GM19043 (cell line): ENCODE data around the gene ZNF648.
"Not testable (repeated sequence)": the region's sequence is repeated elsewhere in the genome, so short reads cannot be mapped to it uniquely, and the experiment has no call there.

ENCODE experiments used
- ATAC-seq: cut with Tn5 transposase; IDR thresholded peaks from one replicate; pipeline ENCODE4 v1.9.1; 2021; ENCODE audit warnings: low read depth; ENCODE audit not compliant: unreplicated experiment

Gene ZNF648, protein sequence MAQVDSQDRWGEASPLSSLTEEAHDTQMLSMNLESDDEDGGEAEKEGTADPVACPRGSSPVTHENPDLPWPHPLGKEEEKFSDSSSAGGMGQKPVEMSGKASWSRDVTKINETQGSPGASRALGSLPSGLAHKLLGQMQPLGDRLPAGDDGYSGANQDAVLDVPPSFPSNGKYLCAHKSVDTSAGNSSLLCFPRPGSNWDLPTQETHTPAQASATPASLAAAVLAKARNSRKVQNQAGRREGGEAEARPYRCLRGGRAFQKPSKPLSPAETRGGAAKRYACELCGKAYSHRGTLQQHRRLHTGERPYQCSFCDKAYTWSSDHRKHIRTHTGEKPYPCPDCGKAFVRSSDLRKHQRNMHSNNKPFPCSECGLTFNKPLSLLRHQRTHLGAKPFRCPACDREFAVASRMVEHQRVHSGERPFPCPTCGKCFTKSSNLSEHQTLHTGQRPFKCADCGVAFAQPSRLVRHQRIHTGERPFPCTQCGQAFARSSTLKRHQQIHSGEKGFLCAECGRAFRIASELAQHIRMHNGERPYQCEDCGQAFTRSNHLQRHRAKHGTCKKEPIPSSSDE

DNA sequence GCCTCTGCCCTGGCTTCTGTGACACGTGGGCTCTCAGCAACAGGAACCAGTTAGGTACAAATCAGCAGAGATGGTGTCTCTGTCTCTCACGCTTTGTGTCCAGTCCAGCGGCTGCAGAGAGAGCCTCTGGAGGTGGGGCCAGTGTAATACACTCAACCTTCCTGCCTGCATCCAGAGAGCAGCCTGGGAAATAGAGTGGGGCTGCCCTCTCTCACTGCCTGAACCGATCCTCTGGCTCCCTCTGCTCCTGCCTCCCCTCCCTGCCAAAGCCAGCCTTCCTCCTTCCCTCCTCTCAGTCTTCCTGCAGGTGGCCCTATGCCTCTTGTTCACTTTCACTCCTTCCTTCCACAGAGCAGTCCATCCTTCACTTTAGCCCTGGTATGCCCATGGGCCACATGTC, at the start of gene ZNF648:
ZNF648 (minus strand) TSS at position 119 of the 400 bp plus-strand sequence. CDS start 3,702 bp downstream, outside the sequence.
- no peak for ATAC-seq

DNA sequence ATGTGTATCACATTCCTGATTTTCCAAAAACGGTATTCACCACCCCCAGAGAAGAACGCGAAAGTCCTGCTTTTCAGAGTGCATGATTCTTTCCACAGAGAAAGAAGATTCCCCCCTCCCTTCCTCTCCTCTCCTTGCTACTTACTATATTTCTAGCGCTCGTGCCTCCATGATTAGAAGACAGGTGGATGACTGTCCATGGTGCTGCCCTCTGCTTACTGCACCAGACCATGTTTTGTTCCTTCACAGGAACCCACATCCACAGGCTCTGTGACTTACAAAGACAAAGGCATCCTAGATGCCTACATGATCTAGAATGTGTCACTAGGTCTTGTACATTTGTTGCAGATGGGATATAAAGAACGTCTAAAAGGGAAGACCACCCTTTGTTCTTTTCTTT, 49.1 kb upstream of the ZNF648 start:
- no peak for ATAC-seq

DNA sequence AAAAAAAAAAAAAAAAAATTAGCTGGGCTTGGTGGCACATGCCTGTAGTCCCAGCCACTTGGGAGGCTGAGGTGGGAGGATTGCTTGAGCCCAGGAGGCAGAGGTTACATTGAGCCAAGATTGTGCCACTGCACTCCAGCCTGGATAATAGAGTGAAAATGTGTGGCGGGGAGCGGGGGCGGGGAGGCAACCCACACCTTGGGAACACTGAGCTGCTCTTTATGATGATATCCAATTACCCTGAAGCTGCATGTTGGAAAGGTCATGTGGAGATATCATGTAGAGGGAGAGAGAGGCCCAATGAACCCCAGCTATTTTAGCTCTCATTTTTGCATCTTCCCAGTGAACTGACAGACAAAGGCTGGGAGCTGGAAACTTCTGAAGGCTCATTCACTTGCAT, 48.3 kb upstream of the ZNF648 start:
- ATAC-seq = no peak

DNA sequence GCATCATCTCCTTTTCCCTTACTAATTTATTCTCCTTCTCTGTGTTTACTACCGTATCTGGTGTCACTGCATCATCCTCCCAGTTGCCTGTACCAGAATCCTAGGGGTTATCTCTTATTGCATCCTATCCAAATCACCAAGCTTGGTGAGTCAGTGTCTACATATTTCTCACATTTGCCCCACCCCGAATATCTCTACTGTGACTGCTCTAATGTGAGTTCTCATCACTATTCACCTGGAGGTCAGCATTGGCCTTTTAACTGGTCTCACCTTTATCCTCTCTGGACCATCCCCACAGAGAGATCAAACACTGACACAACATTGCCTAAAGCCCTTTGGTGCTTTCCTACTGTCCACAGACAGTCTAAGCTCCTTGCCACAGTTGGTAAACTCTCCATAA, 45.7 kb upstream of the ZNF648 start:
- no peak for ATAC-seq

DNA sequence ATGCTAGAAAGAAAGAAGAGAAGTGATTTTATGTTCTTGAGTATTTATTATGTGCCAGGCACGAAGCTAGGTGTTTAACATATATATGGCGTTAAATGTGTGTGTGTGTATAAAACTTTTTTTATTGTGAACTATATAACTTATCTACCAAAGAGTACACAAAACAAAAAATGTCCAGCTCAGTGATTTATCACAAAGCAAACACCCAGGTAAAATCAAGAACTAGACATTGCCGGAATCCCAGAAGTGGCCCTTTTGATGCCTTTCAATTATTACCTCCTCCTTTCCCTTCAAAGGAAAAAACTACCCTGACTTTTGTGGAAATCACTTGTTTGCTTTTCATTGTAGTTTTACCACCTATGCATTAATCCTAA, 40.5 kb upstream of the ZNF648 start:
- ATAC-seq = no peak

DNA sequence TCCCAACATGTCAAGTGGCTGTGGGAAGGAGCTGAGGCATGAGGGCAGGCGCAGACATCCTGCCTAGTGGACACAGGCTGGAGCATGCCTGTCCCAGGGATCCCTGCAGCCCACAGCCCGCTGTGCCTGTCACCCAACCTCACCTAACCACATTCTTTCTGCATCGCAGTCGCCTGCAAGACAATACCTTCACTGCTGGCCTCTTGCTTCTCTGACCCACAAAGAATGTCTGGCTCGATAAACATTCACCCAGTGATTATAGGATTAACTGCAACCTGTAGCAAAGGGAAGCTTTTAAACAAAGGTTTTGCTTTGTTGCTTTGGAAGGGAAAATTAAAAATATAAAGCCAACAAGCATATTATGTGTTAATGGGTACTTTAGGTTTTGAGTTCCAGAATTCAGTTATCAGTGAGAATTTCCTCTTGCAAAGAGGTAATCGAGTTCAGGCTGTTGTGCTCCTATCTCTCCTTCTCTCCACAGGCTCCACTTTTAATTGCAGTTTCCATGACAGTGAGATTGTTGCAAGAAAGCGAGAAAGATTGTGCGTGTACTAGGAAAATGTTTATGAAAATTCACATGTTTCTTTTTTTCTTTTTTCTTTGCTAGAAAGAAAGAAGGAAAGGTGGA, 40.0 kb upstream of the ZNF648 start:
- no peak for ATAC-seq

DNA sequence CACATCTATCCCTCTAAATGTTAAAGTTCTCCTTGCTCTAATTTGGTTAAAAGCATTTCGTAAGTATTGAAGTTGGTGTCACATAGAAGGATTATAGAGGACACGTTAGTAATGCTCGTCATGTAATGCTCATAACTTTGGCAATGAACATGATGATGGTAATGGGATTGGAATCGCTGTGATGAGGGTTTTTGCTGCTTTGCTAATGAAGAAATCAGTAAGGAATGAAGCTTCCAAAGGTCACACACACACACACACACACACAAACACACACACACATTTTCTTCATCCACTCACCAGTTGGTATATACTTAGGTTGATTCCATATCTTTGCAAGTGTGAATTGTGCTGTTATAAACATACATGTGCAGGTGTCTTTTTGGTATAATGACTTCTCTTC, 36.8 kb upstream of the ZNF648 start:
- no peak for ATAC-seq

DNA sequence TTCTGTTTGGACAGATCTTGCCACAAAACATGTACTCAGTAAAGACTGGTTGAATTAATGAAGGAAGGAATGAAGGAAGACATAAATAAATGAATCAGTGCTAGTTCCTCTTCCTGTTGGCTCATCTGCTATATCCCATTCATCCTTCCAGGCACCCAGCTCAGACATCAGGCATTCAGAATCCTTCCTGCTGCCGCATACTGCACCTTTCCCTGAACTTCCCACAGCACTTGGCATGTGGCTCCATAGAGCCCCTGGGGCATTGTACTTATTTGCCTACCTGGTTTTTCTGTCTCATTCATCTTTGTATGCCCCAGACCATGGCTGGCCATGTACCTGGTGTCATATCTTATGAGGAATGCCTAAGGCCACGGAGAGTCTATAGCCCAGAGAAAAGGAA, 34.4 kb upstream of the ZNF648 start:
- no peak for ATAC-seq

DNA sequence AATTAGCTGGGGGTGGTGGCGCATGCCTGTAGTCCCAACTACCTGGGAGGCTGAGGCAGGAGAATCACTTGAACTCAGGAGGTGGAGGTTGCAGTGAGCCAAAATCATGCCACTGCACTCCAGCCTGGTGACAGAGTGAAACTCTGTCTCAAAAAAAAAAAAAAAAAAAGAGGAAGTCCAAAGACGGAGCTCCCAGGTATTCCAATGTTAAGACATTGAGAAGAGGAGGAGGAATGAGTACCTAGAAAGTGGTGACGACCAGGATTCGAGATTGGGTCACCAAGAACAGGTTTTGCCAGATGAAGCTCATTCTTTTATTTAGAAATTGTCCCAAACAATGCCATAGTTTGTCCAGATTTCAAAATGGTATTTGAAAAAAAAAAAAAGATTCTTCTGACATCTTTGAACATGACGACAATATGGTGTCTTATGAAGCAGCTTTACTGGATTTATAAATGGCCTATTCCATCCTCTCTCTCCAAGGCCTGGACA, 33.0 kb upstream of the ZNF648 start:
- ATAC-seq = not testable (repeated sequence)

DNA sequence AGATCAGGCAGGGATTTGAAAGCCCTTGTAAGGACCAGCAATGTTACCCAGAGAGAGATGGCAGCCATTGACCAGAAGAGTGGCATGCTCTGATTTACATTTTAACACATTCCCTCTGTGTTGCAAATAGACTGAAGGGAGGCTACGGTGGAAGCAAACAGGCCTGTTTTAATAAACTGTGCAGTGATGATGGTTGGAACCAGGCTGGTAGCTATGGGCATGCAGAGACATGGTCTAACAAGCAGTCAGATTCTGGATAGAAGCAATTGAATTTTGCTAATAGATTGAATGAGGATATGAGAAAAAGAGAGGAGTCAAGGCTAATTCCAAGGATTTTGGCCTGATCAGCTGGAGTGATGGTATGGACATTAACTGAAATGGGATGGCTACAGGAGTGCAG, 32.3 kb upstream of the ZNF648 start:
- no peak for ATAC-seq

DNA sequence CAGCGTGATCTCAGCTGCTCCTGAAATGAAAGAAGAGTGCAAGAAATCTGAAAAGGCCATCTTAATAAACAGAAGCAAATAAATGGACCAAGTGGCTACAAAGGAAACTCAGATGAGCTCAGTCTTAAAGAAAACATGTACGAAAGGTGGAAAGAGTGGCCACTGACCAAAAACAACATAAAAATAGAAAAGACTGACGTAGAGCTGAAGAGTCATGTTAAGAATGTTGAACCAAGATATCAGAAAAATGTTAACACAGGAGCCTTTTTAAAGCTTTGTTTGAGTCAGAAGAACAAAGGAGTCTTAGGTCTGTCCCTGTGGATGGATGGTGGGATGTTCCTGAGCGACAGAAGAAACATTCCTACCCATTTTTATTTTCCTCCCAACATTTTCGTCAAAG, 30.8 kb upstream of the ZNF648 start:
- ATAC-seq = no peak

DNA sequence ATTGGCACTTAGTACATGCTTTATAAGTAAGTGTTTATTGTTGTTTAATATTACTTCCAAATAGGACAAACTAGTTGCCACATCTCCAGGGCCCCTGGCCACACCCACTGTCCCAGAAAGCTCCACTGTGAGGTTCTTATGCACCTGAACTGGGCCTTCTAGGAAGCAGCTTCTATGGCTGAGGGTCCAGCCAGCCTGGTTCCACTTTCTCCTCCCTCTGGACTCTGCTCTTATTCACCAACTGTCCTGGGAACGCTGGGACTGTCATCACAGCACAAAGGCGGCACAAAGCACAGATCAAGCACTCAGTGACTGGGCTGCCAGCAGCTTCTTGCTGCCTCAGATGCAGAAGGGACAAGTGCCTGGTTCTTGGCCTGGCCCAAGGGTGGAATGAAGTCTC, 29.6 kb upstream of the ZNF648 start:
- ATAC-seq = no peak

DNA sequence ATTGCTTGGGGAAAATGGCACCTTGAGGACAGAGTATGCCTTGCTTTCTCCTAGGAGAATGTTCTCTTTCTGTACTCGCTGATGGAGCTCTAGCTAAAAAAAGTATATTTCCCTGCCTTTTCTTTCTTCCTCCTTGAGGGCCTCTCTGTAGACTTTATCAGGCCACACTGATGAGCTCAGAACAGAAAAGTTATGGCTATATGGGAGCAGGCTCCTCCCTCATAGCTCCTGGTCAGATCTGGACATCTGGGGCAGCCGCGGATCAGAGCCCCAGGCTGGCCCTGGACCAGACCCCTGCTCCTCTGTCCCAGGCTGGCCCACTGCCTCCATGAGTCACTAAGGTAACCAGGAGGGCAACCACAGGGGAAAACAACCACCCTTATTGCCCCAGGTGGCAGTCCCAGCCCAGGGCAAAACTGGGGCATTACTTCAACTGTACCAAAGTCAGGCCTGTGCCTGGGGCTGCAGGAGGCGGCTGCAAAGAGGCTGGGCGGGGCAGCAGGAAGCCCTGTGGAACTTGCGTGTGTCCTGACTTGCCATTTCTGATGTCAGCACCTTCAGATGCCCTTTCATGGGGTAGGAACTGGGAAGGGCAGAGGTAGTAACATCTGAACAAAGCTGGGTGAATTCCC, 26.3 kb upstream of the ZNF648 start:
- no peak for ATAC-seq

DNA sequence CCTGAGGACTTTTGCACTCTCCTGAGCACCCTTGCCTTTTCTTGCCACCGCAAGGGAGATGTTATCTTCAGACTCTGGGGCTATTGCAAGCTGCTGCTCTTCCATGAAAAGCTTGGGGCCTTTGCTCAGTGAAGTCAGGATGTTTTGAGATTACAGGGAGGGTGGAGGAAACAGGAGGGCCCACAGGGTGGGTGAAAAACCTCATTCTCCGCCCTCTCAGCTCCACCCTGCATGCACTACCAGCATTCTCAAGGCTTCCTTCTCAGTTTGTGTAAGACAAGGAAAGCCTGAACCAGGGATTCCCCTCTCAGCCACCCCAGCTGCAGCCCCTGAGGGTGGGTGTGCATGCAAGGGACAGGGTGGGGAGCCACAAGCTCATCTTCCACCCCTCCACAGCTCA, 25.8 kb upstream of the ZNF648 start:
- no peak for ATAC-seq

DNA sequence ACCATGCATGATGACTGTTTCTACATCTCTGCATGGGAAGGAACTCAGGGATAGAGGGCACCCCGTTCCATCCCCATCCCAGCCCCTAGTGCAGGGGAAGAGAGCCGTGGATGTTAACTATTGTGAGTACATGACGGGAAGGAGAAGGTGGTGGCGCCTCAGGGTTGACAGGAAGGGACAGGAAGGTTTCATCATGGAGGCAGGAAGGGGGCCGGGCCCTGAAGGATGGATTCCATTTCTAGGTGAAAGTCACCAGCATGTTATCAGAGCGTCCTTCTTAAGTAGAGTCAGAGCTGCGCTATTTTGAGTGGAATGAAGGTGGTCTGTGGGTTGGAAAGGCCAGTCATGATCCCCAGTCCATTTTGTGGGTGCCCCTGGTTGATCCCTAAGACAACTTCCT, 25.1 kb upstream of the ZNF648 start:
- no peak for ATAC-seq

DNA sequence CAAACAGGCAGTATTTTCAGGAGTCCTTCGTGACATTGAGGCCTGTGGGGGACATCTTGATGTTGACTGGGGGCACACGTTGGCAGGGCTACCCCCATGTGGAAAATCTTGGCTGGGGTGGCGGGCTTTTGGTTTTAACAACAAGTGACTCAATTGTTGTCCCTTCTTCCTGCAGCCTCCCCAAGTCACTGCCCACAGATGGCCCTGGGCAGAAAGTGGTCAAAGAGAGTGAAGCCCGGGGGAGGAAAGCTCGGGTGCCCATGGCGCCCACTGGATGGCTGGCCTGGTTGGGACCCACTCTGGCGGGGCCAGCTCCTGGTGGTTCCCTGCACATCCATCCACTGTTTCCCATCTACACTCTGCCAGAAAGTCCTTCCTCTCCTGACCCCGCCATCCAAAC, 24.6 kb upstream of the ZNF648 start:
- ATAC-seq = no peak

DNA sequence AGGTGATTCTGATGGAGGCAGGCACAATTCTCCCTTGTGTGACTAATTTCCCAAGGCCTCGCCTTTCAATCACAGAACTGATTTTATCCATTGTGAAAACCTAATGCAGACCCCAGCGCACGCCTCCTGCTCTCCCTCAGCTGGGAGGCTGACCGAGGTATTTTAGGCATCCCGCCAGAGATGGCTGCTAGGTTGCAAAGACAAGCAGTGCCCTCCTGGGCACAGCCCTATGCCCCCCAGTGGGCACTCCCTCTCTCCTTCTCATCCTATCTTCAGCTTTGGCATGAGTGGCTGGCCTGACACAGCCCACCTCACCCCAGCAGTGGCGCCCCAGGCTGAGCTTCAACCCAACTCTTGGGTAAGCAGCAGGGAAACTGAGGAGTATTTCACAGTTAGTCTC, 24.2 kb upstream of the ZNF648 start:
- no peak for ATAC-seq

DNA sequence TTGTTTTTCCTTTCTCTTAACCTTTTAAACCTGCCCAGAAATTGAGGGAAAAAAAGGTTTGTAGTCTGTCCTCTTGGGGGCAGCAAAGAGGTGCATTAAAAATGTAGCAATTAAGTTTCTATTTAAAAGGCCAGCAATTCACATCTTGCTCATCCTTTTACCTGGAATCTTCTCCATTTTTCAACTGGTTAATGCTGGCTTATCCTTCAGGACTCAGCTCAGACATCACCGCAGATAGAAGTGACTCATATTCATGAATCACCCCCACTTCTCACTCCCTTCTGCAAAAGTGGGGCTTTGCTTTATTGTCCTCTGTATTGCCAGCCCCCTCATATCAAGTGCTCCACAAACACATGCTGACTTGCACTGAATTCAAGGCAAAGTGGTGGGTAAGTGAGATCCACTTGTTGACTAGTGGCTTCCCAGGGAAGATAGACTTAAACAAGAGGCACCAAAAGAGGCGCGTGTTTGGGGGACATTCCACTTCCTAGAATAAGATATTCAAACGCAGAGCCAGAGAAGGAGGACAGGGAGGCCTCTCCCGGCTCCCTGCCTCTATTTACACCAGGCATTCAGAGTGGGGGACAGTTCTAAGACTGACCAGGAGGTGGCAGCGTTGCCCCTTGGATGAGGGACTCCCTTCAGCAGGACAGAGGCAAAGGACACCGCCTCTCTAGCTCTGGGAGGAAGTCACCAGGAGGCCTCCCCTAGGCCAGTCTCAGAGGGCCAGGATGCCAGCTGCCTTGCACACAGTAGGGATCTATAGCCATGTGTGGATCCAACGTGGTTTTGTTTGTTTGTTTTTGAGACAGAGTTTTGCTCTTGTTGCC, 23.2 kb upstream of the ZNF648 start:
- ATAC-seq = peak; percentile 74

DNA sequence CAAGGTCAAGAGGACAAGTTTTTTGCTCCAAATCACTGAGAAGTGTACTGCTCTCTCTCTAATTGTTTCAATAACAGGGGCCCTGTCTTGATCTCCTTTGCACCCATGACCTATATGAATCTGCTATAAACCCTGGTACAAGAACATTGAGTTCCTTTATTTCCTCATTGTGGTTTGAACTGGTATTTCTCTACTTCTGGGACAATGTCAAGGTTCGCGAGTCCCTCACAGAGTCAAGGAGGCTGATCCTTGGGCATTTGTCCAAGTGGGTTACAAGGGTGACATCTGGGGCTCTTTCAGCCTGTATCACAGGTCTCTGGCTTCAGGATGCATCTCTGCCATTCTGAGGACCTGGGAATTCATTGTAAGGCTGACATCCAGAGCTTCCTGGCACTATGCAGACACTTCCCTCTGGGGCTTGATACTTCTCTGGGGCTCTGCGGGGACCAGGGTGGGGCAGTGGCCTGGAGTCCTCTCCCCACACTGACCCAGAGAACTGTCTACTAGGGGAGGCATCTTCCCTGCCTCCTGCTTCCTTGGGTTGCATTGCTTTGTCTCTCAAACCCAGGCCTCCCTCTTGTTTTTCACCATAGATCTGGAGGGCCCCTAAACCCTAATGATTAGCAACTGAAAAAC, 22.5 kb upstream of the ZNF648 start:
- ATAC-seq = no peak

DNA sequence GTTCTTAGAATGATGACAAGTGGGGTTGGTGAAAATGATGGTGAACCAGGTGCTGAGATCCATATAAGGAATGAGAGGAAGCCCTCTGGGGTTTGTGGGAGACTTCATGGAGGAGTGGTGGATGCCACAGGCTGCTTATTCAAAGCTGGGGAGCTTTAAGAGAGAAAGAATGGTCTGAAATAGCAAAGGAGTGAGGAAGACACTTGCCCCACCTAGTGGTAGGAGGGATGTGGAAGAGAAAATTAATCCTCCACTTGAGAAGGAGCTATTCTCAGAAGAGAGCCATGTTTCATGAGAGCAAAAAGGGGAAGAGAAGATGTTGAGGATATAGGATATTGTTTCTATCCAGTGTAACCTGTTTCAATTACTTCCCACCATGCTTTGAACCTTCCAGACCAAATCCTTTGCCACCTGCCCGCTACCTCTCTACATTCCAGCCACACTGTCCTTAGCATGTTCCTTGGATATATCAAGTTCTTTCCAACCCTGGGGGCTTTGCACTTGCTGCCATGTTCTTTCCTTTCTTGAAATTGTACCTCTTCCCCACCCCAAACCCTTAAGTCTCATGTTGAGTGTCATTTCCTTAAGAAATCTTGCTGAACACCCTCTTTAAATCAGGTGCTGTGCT, 19.6 kb upstream of the ZNF648 start:
- ATAC-seq = no peak
